Glomerular endothelial cell (primary cell): ENCODE measurements around the gene BCAP29. TPM values are rescaled to one million over a fixed set of nuclear protein-coding genes. Genes with fewer than 3 reads are reported as not detected.

Source experiments
- DNase-seq: peaks from one replicate; pipeline ENCODE4 v3.0.0-alpha.2; 2011; ENCODE audit warnings: low read depth, low spot score; ENCODE audit errors: extremely low read depth
- total RNA-seq: library from RNA; depleted of rRNA; stranded (reverse); fragments of >200 nt; gene quantifications from 2 replicates; pipeline ENCODE4 v1.2.3, GENCODE V29; 2015

The BCAP29 gene
- total RNA-seq, 1 donor from 2014 or later = 130 TPM

- no peak for DNase-seq
These were observed 1.5 kb downstream of the BCAP29 start for GRCh38 chr7:107581387-107582013.

GRCh38 chr7:107582875-107583274 is 2.8 kb downstream of the BCAP29 start:
- DNase-seq = no peak

- DNase-seq = no peak
These were observed 4.7 kb downstream of the BCAP29 start for GRCh38 chr7:107584716-107585115.

GRCh38 chr7:107588529-107589130 is 8.6 kb downstream of the BCAP29 start:
- no peak for DNase-seq

- DNase-seq = no peak
These were observed 11.4 kb downstream of the BCAP29 start for GRCh38 chr7:107591421-107591820.

- DNase-seq = no peak
These were observed 12.4 kb downstream of the BCAP29 start for GRCh38 chr7:107592361-107593024.

- no peak for DNase-seq
These were observed 13.0 kb downstream of the BCAP29 start for GRCh38 chr7:107593025-107593410.

GRCh38 chr7:107594961-107595737 is 15.1 kb downstream of the BCAP29 start:
- peak; percentile 98 for DNase-seq

GRCh38 chr7:107596881-107597581 is 17.0 kb downstream of the BCAP29 start:
- peak; percentile 83 for DNase-seq

GRCh38 chr7:107597582-107597916 is 17.5 kb downstream of the BCAP29 start:
- no peak for DNase-seq

GRCh38 chr7:107597953-107598352 is 17.9 kb downstream of the BCAP29 start:
- no peak for DNase-seq

GRCh38 chr7:107599262-107599661 is 19.2 kb downstream of the BCAP29 start:
- DNase-seq = no peak

- DNase-seq = no peak
These were observed 20.8 kb downstream of the BCAP29 start for GRCh38 chr7:107600816-107601215.

GRCh38 chr7:107605218-107605815 is 25.3 kb downstream of the BCAP29 start:
- no peak for DNase-seq

- no peak for DNase-seq
These were observed 26.3 kb downstream of the BCAP29 start for GRCh38 chr7:107606303-107606702.

GRCh38 chr7:107609811-107610261 is 29.8 kb downstream of the BCAP29 start:
- DNase-seq = no peak

- DNase-seq = no peak
These were observed 30.3 kb downstream of the BCAP29 start for GRCh38 chr7:107610323-107610722.

- no peak for DNase-seq
These were observed 33.4 kb downstream of the BCAP29 start for GRCh38 chr7:107613439-107613838.

GRCh38 chr7:107613948-107614347 is 33.9 kb downstream of the BCAP29 start:
- DNase-seq = no peak

GRCh38 chr7:107614425-107614824 is 34.4 kb downstream of the BCAP29 start:
- DNase-seq = no peak
